ENCODE measurements around the gene ATG7.

GRCh38 chr3:11379824-11380701 lies 107.9 kb downstream of the ATG7 start:
- TF ChIP-seq, protein P1, sequence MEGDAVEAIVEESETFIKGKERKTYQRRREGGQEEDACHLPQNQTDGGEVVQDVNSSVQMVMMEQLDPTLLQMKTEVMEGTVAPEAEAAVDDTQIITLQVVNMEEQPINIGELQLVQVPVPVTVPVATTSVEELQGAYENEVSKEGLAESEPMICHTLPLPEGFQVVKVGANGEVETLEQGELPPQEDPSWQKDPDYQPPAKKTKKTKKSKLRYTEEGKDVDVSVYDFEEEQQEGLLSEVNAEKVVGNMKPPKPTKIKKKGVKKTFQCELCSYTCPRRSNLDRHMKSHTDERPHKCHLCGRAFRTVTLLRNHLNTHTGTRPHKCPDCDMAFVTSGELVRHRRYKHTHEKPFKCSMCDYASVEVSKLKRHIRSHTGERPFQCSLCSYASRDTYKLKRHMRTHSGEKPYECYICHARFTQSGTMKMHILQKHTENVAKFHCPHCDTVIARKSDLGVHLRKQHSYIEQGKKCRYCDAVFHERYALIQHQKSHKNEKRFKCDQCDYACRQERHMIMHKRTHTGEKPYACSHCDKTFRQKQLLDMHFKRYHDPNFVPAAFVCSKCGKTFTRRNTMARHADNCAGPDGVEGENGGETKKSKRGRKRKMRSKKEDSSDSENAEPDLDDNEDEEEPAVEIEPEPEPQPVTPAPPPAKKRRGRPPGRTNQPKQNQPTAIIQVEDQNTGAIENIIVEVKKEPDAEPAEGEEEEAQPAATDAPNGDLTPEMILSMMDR (IDR thresholded peaks at IDR 0.05; ENCODE audit: low read depth, low read length, poor library complexity, severe bottlenecking): no peak
- no peak for TF ChIP-seq EZH2phosphoT487 (IDR thresholded peaks at IDR 0.05; ENCODE audit: borderline replicate concordance, low read length)

Measured in DOHH2 (cell line).